ENCODE results near the gene ZMYM2.

ZMYM2 gene

GRCh38 chr13:20065516-20065915 lies 107.0 kb downstream of the ZMYM2 start:
- Histone ChIP-seq H3K4me3 (ENCODE audit: control insufficient read depth in 1 of 7, extremely low read depth in 1 of 7, insufficient read depth in 4 of 7, low read depth in 2 of 7, low read length in 6 of 7) (no peak overlapping the region), H3K36me3 (ENCODE audit: control insufficient read depth in 4 of 4, insufficient read depth in 4 of 4, low read length in 3 of 4) (peaks cover 26 to 75% (median 48%) of the 10 kb centered on the region in 4 experiments), H3K27me3 (replicated peaks in 2 of 5; ENCODE audit: control insufficient read depth in 4 of 5, insufficient read depth in 5 of 5, low read length in 4 of 5) (no peaks in the 10 kb centered on the region), H3K27ac (ENCODE audit: insufficient read depth in 1 of 2, low read depth in 1 of 2, low read length in 2 of 2, poor library complexity in 1 of 2, severe bottlenecking in 2 of 2) (no peak overlapping the region), H3K4me1 (ENCODE audit: control extremely low read depth in 1 of 4, control insufficient read depth in 4 of 4, insufficient read depth in 4 of 4, low read length in 3 of 4) (no peaks in the 10 kb centered on the region), H3K9me3 (ENCODE audit: control extremely low read depth in 1 of 5, control insufficient read depth in 4 of 5, insufficient read depth in 2 of 5, low read depth in 1 of 5, low read length in 4 of 5) (no peaks in the 10 kb centered on the region)
- WGBS (ENCODE audit: insufficient coverage): 100% methylated on average over 4 of the region's 5 CpGs
- CTCF ChIA-PET: interaction anchor here (2.5 kb wide), 1 partner anchor 9 kb away, joined by 8 read pairs; no protein-coding TSS in a partner anchor
- POLR2A ChIA-PET: no interaction called here
- no peak for DNase-seq

- peaks cover 17 to 75% (median 41%) of the 10 kb centered on the region in 4 experiments for H3K36me3 ChIP-seq (ENCODE audit: control insufficient read depth in 4 of 4, insufficient read depth in 4 of 4, low read length in 3 of 4)
These were observed 111.4 kb downstream of the ZMYM2 start for GRCh38 chr13:20069956-20070355.

GRCh38 chr13:20073775-20074174 lies 115.2 kb downstream of the ZMYM2 start:
- Histone ChIP-seq H3K27ac (ENCODE audit: insufficient read depth in 1 of 2, low read depth in 1 of 2, low read length in 2 of 2, poor library complexity in 1 of 2, severe bottlenecking in 2 of 2) (no peak overlapping the region), H3K36me3 (ENCODE audit: control insufficient read depth in 4 of 4, insufficient read depth in 4 of 4, low read length in 3 of 4) (peaks cover 15 to 62% (median 26%) of the 10 kb centered on the region in 4 experiments), H3K4me1 (ENCODE audit: control extremely low read depth in 1 of 4, control insufficient read depth in 4 of 4, insufficient read depth in 4 of 4, low read length in 3 of 4) (no peaks in the 10 kb centered on the region), H3K4me3 (ENCODE audit: control insufficient read depth in 1 of 7, extremely low read depth in 1 of 7, insufficient read depth in 4 of 7, low read depth in 2 of 7, low read length in 6 of 7) (no peak overlapping the region), H3K27me3 (replicated peaks in 2 of 5; ENCODE audit: control insufficient read depth in 4 of 5, insufficient read depth in 5 of 5, low read length in 4 of 5) (no peaks in the 10 kb centered on the region), H3K9me3 (ENCODE audit: control extremely low read depth in 1 of 5, control insufficient read depth in 4 of 5, insufficient read depth in 2 of 5, low read depth in 1 of 5, low read length in 4 of 5) (no peaks in the 10 kb centered on the region)
- ChIA-PET CTCF (no interaction called here), POLR2A (no interaction called here)
- DNase-seq: no peak
- WGBS (ENCODE audit: insufficient coverage): 100% methylated on average over 2 of the region's 2 CpGs

More at GRCh38 chr13:20069956-20070355, 111.4 kb downstream of the ZMYM2 start:
- no peaks in the 10 kb centered on the region for H3K4me1 ChIP-seq (ENCODE audit: control extremely low read depth in 1 of 4, control insufficient read depth in 4 of 4, insufficient read depth in 4 of 4, low read length in 3 of 4)
- DNase-seq: no peak
- H3K27ac ChIP-seq (ENCODE audit: insufficient read depth in 1 of 2, low read depth in 1 of 2, low read length in 2 of 2, poor library complexity in 1 of 2, severe bottlenecking in 2 of 2): no peak overlapping the region
- no peak overlapping the region for H3K4me3 ChIP-seq (ENCODE audit: control insufficient read depth in 1 of 7, extremely low read depth in 1 of 7, insufficient read depth in 4 of 7, low read depth in 2 of 7, low read length in 6 of 7)
- H3K27me3 ChIP-seq (replicated peaks in 2 of 5; ENCODE audit: control insufficient read depth in 4 of 5, insufficient read depth in 5 of 5, low read length in 4 of 5): no peaks in the 10 kb centered on the region
- POLR2A ChIA-PET: interaction anchor here (0.6 kb wide), 1 partner anchor 29 kb away, joined by 3 read pairs; no protein-coding TSS in a partner anchor
- CTCF ChIA-PET: interaction anchor here (1.0 kb wide), 1 partner anchor 40 kb away, joined by 4 read pairs; no protein-coding TSS in a partner anchor
- H3K9me3 ChIP-seq (ENCODE audit: control extremely low read depth in 1 of 5, control insufficient read depth in 4 of 5, insufficient read depth in 2 of 5, low read depth in 1 of 5, low read length in 4 of 5): no peaks in the 10 kb centered on the region
- WGBS (ENCODE audit: insufficient coverage): 100% methylated on average over 1 of the region's 3 CpGs

- ChIA-PET POLR2A (no interaction called here), CTCF (interaction anchor here (0.6 to 1.2 kb wide), 5 partner anchors 12 to 78 kb away, joined by 3 read pairs; no protein-coding TSS in a partner anchor)
- Histone ChIP-seq H3K4me1 (ENCODE audit: control extremely low read depth in 1 of 4, control insufficient read depth in 4 of 4, insufficient read depth in 4 of 4, low read length in 3 of 4) (no peaks in the 10 kb centered on the region), H3K27me3 (replicated peaks in 2 of 5; ENCODE audit: control insufficient read depth in 4 of 5, insufficient read depth in 5 of 5, low read length in 4 of 5) (no peaks in the 10 kb centered on the region), H3K36me3 (ENCODE audit: control insufficient read depth in 4 of 4, insufficient read depth in 4 of 4, low read length in 3 of 4) (peaks cover 13 to 57% (median 23%) of the 10 kb centered on the region in 4 experiments), H3K27ac (ENCODE audit: insufficient read depth in 1 of 2, low read depth in 1 of 2, low read length in 2 of 2, poor library complexity in 1 of 2, severe bottlenecking in 2 of 2) (no peak overlapping the region), H3K9me3 (ENCODE audit: control extremely low read depth in 1 of 5, control insufficient read depth in 4 of 5, insufficient read depth in 2 of 5, low read depth in 1 of 5, low read length in 4 of 5) (no peaks in the 10 kb centered on the region), H3K4me3 (ENCODE audit: control insufficient read depth in 1 of 7, extremely low read depth in 1 of 7, insufficient read depth in 4 of 7, low read depth in 2 of 7, low read length in 6 of 7) (no peak overlapping the region)
- DNase-seq: no peak
- no CpG with 5 or more reads among the region's 1 CpG for WGBS (ENCODE audit: insufficient coverage)
These were observed 116.4 kb downstream of the ZMYM2 start for GRCh38 chr13:20074966-20075365.

- WGBS (ENCODE audit: insufficient coverage): no CpG with 5 or more reads among the region's 2 CpGs
- DNase-seq: no peak
- CTCF ChIA-PET: interaction anchor here (1.2 kb wide), 1 partner anchor 10 kb away, joined by 3 read pairs; no protein-coding TSS in a partner anchor
These were observed 118.6 kb downstream of the ZMYM2 start for GRCh38 chr13:20077086-20077485.

GRCh38 chr13:20080377-20081164 lies 122.0 kb downstream of the ZMYM2 start:
- H3K4me1 ChIP-seq (ENCODE audit: control extremely low read depth in 1 of 4, control insufficient read depth in 4 of 4, insufficient read depth in 4 of 4, low read length in 3 of 4): no peaks in the 10 kb centered on the region
- no peaks in the 10 kb centered on the region for H3K9me3 ChIP-seq (ENCODE audit: control extremely low read depth in 1 of 5, control insufficient read depth in 4 of 5, insufficient read depth in 2 of 5, low read depth in 1 of 5, low read length in 4 of 5)
- ChIA-PET POLR2A (no interaction called here), CTCF (interaction anchor here (0.6 to 1.5 kb wide), 2 partner anchors 10 to 15 kb away, joined by 3 read pairs; no protein-coding TSS in a partner anchor)
- no peaks in the 10 kb centered on the region for H3K27me3 ChIP-seq (replicated peaks in 2 of 5; ENCODE audit: control insufficient read depth in 4 of 5, insufficient read depth in 5 of 5, low read length in 4 of 5)
- H3K36me3 ChIP-seq (ENCODE audit: control insufficient read depth in 4 of 4, insufficient read depth in 4 of 4, low read length in 3 of 4): peaks cover 6 to 52% (median 27%) of the 10 kb centered on the region in 4 experiments
- H3K27ac ChIP-seq (ENCODE audit: insufficient read depth in 1 of 2, low read depth in 1 of 2, low read length in 2 of 2, poor library complexity in 1 of 2, severe bottlenecking in 2 of 2): no peak overlapping the region
- 100% methylated on average over 7 of the region's 7 CpGs for WGBS (ENCODE audit: insufficient coverage)
- no peak overlapping the region for H3K4me3 ChIP-seq (ENCODE audit: control insufficient read depth in 1 of 7, extremely low read depth in 1 of 7, insufficient read depth in 4 of 7, low read depth in 2 of 7, low read length in 6 of 7)
- no peak for DNase-seq

More at GRCh38 chr13:20077086-20077485, 118.6 kb downstream of the ZMYM2 start:
- Histone ChIP-seq H3K9me3 (ENCODE audit: control extremely low read depth in 1 of 5, control insufficient read depth in 4 of 5, insufficient read depth in 2 of 5, low read depth in 1 of 5, low read length in 4 of 5) (no peaks in the 10 kb centered on the region), H3K4me3 (ENCODE audit: control insufficient read depth in 1 of 7, extremely low read depth in 1 of 7, insufficient read depth in 4 of 7, low read depth in 2 of 7, low read length in 6 of 7) (no peak overlapping the region), H3K36me3 (ENCODE audit: control insufficient read depth in 4 of 4, insufficient read depth in 4 of 4, low read length in 3 of 4) (peaks cover 6 to 44% (median 18%) of the 10 kb centered on the region in 4 experiments), H3K27me3 (replicated peaks in 2 of 5; ENCODE audit: control insufficient read depth in 4 of 5, insufficient read depth in 5 of 5, low read length in 4 of 5) (no peaks in the 10 kb centered on the region), H3K4me1 (ENCODE audit: control extremely low read depth in 1 of 4, control insufficient read depth in 4 of 4, insufficient read depth in 4 of 4, low read length in 3 of 4) (no peaks in the 10 kb centered on the region), H3K27ac (ENCODE audit: insufficient read depth in 1 of 2, low read depth in 1 of 2, low read length in 2 of 2, poor library complexity in 1 of 2, severe bottlenecking in 2 of 2) (no peak overlapping the region)
- POLR2A ChIA-PET: no interaction called here

GRCh38 chr13:20090349-20090748 lies 131.8 kb downstream of the ZMYM2 start:
- peak; percentile 18 to 44 (median 42) for DNase-seq
- POLR2A ChIA-PET: no interaction called here
- no CpG with 5 or more reads among the region's 1 CpG for WGBS (ENCODE audit: insufficient coverage)
- Histone ChIP-seq H3K36me3 (ENCODE audit: control insufficient read depth in 4 of 4, insufficient read depth in 4 of 4, low read length in 3 of 4) (peaks cover 0 to 7% (median 3%) of the 10 kb centered on the region in 4 experiments), H3K4me1 (ENCODE audit: control extremely low read depth in 1 of 4, control insufficient read depth in 4 of 4, insufficient read depth in 4 of 4, low read length in 3 of 4) (no peaks in the 10 kb centered on the region), H3K9me3 (ENCODE audit: control extremely low read depth in 1 of 5, control insufficient read depth in 4 of 5, insufficient read depth in 2 of 5, low read depth in 1 of 5, low read length in 4 of 5) (no peaks in the 10 kb centered on the region), H3K4me3 (ENCODE audit: control insufficient read depth in 1 of 7, extremely low read depth in 1 of 7, insufficient read depth in 4 of 7, low read depth in 2 of 7, low read length in 6 of 7) (no peak overlapping the region), H3K27me3 (replicated peaks in 2 of 5; ENCODE audit: control insufficient read depth in 4 of 5, insufficient read depth in 5 of 5, low read length in 4 of 5) (peaks cover 0 to 3% (median 0%) of the 10 kb centered on the region in 5 experiments), H3K27ac (ENCODE audit: insufficient read depth in 1 of 2, low read depth in 1 of 2, low read length in 2 of 2, poor library complexity in 1 of 2, severe bottlenecking in 2 of 2) (no peak overlapping the region)
- CTCF ChIA-PET: interaction anchor here (0.9 to 2.6 kb wide), 19 partner anchors 10 to 83 kb away, joined by 3 to 12 read pairs (median 4); no protein-coding TSS in a partner anchor
